ENCODE results near the gene ENOX2.
A peak's percentile ranks its signal among the peaks of the same experiment; 100 is the strongest.

ENOX2 gene

GRCh38 chrX:130705591-130705990, 197.4 kb downstream of the ENOX2 start:
- TF ChIP-seq CTCF (IDR thresholded peaks at IDR 0.05; ENCODE audit: insufficient read depth, low read depth, low read length, missing control alignments), result no peak
- no peak overlapping the region for H3K4me3 ChIP-seq (ENCODE audit: low read length)
- DNase-seq (ENCODE audit: low read depth), result no peak

- peak; percentile 24 for DNase-seq (ENCODE audit: low read depth)
- no peak overlapping the region for H3K4me3 ChIP-seq (ENCODE audit: low read length)
- no peak for TF ChIP-seq CTCF (IDR thresholded peaks at IDR 0.05; ENCODE audit: insufficient read depth, low read depth, low read length, missing control alignments)
Observed at GRCh38 chrX:130704053-130705038, 198.7 kb downstream of the ENOX2 start.

GRCh38 chrX:130702867-130703707, 199.9 kb downstream of the ENOX2 start:
- DNase-seq (ENCODE audit: low read depth), result no peak
- no peak for TF ChIP-seq CTCF (IDR thresholded peaks at IDR 0.05; ENCODE audit: insufficient read depth, low read depth, low read length, missing control alignments)

GRCh38 chrX:130700629-130701028, 202.4 kb downstream of the ENOX2 start:
- no peak for DNase-seq (ENCODE audit: low read depth)
- no peak for TF ChIP-seq CTCF (IDR thresholded peaks at IDR 0.05; ENCODE audit: insufficient read depth, low read depth, low read length, missing control alignments)

More at GRCh38 chrX:130702867-130703707, 199.9 kb downstream of the ENOX2 start:
- H3K4me3 ChIP-seq (ENCODE audit: low read length), result no peak overlapping the region

GRCh38 chrX:130699618-130700017, 203.4 kb downstream of the ENOX2 start:
- TF ChIP-seq CTCF (IDR thresholded peaks at IDR 0.05; ENCODE audit: insufficient read depth, low read depth, low read length, missing control alignments), result no peak
- DNase-seq (ENCODE audit: low read depth), result no peak
- H3K4me3 ChIP-seq (ENCODE audit: low read length), result no peak overlapping the region

More at GRCh38 chrX:130700629-130701028, 202.4 kb downstream of the ENOX2 start:
- H3K4me3 ChIP-seq (ENCODE audit: low read length), result no peak overlapping the region

GRCh38 chrX:130696542-130696941, 206.5 kb downstream of the ENOX2 start:
- TF ChIP-seq CTCF (IDR thresholded peaks at IDR 0.05; ENCODE audit: insufficient read depth, low read depth, low read length, missing control alignments), result no peak
- no peak overlapping the region for H3K4me3 ChIP-seq (ENCODE audit: low read length)
- no peak for DNase-seq (ENCODE audit: low read depth)
